WTC11 (cell line): ENCODE results near the gene AFF3.

ENCODE experiments used
- ELF4 ChIP-seq: sonication (generic); formaldehyde crosslinking; IDR thresholded peaks from 2 replicates; pipeline ENCODE4 v1.8.1; 2022; ENCODE audit warnings: low read depth, mild to moderate bottlenecking, moderate library complexity, missing genetic modification reagents
- IRF2 ChIP-seq: sonication (generic); formaldehyde crosslinking; IDR thresholded peaks from 2 replicates; pipeline ENCODE4 v1.8.0; 2022; ENCODE audit warnings: low read depth, missing genetic modification reagents, borderline replicate concordance
- MXD4 ChIP-seq: fragments of 250-450 bp; sonication (Bioruptor Pico); IDR thresholded peaks from 2 replicates; pipeline ENCODE4 v1.8.0; 2021; ENCODE audit warnings: mild to moderate bottlenecking, moderate library complexity, borderline replicate concordance
- NR1H2 ChIP-seq: sonication (generic); formaldehyde crosslinking; IDR thresholded peaks from 2 replicates; pipeline ENCODE4 v1.9.0; 2021; ENCODE audit warnings: mild to moderate bottlenecking, moderate library complexity, missing genetic modification reagents
- RELA ChIP-seq: sonication (generic); formaldehyde crosslinking; IDR thresholded peaks from 2 replicates; pipeline ENCODE4 v1.8.1; 2022; ENCODE audit warnings: missing genetic modification reagents, mild to moderate bottlenecking, borderline replicate concordance
- SP1 ChIP-seq: sonication (generic); formaldehyde crosslinking; conservative IDR thresholded peaks from 2 replicates; pipeline ENCODE4 v1.8.1; 2022; ENCODE audit warnings: missing genetic modification reagents
- TEAD1 ChIP-seq: sonication (generic); formaldehyde crosslinking; IDR thresholded peaks from 2 replicates; pipeline ENCODE4 v1.8.0; 2022; ENCODE audit warnings: mild to moderate bottlenecking, missing genetic modification reagents
- ZNF121 ChIP-seq: sonication (generic); formaldehyde crosslinking; IDR thresholded peaks from 2 replicates; pipeline ENCODE4 v1.8.0; 2023; ENCODE audit warnings: missing genetic modification reagents
- ZNF219 ChIP-seq: sonication (generic); formaldehyde crosslinking; IDR thresholded peaks from 2 replicates; pipeline ENCODE4 v1.8.0; 2023; ENCODE audit warnings: missing genetic modification reagents, mild to moderate bottlenecking, borderline replicate concordance
- TF ChIP-seq, protein P1 (sequence below): fragments of 200-600 bp; IDR thresholded peaks from 2 replicates; pipeline ENCODE4 v1.8.0; 2022; ENCODE audit warnings: antibody characterized with exemption
- TF ChIP-seq, protein P2 (sequence below): sonication (generic); formaldehyde crosslinking; IDR thresholded peaks from 2 replicates; pipeline ENCODE4 v1.8.0; 2022; ENCODE audit warnings: mild to moderate bottlenecking, missing genetic modification reagents
- TF ChIP-seq, protein P3 (sequence below): sonication (generic); formaldehyde crosslinking; IDR thresholded peaks from 2 replicates; pipeline ENCODE4 v1.8.1; 2022; ENCODE audit warnings: low read depth, mild to moderate bottlenecking, moderate library complexity, missing genetic modification reagents, borderline replicate concordance
- TF ChIP-seq, protein P4 (sequence below): fragments of 250-450 bp; sonication (Bioruptor Pico); IDR thresholded peaks from 2 replicates; pipeline ENCODE4 v1.8.0; 2021; ENCODE audit warnings: mild to moderate bottlenecking
- TF ChIP-seq, protein P5 (sequence below): sonication (generic); formaldehyde crosslinking; conservative IDR thresholded peaks from 2 replicates; pipeline ENCODE4 v1.8.1; 2022; ENCODE audit warnings: mild to moderate bottlenecking, missing genetic modification reagents

DNA sequence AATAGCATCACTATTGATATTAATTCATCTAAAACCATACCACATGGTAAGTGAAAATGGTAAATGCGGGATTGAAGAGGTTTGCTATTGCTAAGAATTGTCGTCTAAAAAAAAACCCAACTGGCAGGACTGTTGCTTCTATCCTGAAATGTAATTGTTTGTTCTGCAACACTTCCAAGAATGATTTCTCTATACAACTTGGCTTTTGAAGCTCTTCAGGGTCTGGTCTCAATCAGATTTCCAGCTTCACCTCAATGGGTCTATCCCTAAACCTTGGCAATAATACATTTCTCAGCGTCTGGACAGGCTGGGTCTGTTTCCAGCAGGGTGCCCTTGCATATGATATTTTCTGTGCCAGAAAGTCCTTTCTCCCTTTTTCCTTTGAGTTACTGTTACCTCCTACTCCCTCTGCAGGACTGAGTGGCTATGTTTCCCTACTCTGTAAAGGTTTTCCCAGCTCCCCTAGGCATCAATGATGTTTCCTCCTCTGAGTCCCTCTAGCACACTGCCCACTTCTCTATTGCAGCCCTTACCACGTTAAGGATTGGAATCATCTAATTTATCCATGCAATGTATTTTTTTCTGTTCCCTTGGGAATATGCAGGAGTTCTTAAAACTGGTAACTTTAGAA, 534.4 kb downstream of the AFF3 start:
- TF ChIP-seq, protein P1, sequence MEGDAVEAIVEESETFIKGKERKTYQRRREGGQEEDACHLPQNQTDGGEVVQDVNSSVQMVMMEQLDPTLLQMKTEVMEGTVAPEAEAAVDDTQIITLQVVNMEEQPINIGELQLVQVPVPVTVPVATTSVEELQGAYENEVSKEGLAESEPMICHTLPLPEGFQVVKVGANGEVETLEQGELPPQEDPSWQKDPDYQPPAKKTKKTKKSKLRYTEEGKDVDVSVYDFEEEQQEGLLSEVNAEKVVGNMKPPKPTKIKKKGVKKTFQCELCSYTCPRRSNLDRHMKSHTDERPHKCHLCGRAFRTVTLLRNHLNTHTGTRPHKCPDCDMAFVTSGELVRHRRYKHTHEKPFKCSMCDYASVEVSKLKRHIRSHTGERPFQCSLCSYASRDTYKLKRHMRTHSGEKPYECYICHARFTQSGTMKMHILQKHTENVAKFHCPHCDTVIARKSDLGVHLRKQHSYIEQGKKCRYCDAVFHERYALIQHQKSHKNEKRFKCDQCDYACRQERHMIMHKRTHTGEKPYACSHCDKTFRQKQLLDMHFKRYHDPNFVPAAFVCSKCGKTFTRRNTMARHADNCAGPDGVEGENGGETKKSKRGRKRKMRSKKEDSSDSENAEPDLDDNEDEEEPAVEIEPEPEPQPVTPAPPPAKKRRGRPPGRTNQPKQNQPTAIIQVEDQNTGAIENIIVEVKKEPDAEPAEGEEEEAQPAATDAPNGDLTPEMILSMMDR = no peak
- no peak for TF ChIP-seq SP1 (CRISPR knock-in tag)
- TF ChIP-seq ZNF219 (CRISPR knock-in tag) = no peak
- no peak for TF ChIP-seq NR1H2 (CRISPR knock-in tag)
- no peak for TF ChIP-seq ZNF121
- TF ChIP-seq, protein P2, sequence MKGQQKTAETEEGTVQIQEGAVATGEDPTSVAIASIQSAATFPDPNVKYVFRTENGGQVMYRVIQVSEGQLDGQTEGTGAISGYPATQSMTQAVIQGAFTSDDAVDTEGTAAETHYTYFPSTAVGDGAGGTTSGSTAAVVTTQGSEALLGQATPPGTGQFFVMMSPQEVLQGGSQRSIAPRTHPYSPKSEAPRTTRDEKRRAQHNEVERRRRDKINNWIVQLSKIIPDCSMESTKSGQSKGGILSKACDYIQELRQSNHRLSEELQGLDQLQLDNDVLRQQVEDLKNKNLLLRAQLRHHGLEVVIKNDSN = no peak
- TF ChIP-seq, protein P3, sequence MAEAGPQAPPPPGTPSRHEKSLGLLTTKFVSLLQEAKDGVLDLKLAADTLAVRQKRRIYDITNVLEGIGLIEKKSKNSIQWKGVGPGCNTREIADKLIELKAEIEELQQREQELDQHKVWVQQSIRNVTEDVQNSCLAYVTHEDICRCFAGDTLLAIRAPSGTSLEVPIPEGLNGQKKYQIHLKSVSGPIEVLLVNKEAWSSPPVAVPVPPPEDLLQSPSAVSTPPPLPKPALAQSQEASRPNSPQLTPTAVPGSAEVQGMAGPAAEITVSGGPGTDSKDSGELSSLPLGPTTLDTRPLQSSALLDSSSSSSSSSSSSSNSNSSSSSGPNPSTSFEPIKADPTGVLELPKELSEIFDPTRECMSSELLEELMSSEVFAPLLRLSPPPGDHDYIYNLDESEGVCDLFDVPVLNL = no peak
- TF ChIP-seq, protein P4, sequence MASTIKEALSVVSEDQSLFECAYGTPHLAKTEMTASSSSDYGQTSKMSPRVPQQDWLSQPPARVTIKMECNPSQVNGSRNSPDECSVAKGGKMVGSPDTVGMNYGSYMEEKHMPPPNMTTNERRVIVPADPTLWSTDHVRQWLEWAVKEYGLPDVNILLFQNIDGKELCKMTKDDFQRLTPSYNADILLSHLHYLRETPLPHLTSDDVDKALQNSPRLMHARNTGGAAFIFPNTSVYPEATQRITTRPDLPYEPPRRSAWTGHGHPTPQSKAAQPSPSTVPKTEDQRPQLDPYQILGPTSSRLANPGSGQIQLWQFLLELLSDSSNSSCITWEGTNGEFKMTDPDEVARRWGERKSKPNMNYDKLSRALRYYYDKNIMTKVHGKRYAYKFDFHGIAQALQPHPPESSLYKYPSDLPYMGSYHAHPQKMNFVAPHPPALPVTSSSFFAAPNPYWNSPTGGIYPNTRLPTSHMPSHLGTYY = no peak
- no peak for TF ChIP-seq TEAD1 (CRISPR knock-in tag)
- no peak for TF ChIP-seq ELF4 (CRISPR knock-in tag)
- TF ChIP-seq RELA = no peak
- TF ChIP-seq, protein P5, sequence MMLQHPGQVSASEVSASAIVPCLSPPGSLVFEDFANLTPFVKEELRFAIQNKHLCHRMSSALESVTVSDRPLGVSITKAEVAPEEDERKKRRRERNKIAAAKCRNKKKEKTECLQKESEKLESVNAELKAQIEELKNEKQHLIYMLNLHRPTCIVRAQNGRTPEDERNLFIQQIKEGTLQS (CRISPR knock-in tag) = no peak
- no peak for TF ChIP-seq IRF2 (CRISPR knock-in tag)
- TF ChIP-seq MXD4 (CRISPR knock-in tag) = no peak
